OCI-LY7 (cell line): ENCODE results near the gene TBC1D5.

Experiments
- EZH2phosphoT487 ChIP-seq: fragments of 200-600 bp; sonication (generic); IDR thresholded peaks from 2 replicates; pipeline ENCODE4 v1.6.1; 2018; ENCODE audit warnings: low read depth, borderline replicate concordance, mild to moderate bottlenecking, mixed run types, antibody characterized with exemption, low read length, moderate library complexity, mixed read lengths
- TF ChIP-seq, protein P1 (sequence below): fragments of 200-600 bp; sonication (generic); conservative IDR thresholded peaks from 2 replicates; pipeline ENCODE4 v1.5.1; 2014; ENCODE audit warnings: mild to moderate bottlenecking, antibody characterized with exemption, low read length, moderate library complexity, mixed read lengths

DNA sequence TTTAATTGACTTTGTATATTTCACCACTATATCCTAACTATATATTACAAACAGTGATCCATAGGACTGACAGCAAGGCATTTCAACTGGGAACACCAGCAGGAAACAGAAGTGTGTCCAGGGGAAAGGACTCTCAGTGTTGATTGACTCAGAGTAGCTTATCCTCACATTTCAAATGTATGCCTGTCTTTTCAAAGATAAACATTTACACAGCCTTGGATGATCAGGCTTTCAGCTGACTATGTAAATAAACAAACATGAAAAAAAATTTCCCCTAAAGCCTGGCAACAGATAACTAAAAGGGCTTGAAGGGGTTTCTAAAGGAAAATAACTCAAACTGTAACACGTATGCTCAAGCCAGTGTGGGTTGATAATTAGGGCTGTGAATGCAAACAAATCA, 321.8 kb downstream of the TBC1D5 start:
- TF ChIP-seq, protein P1, sequence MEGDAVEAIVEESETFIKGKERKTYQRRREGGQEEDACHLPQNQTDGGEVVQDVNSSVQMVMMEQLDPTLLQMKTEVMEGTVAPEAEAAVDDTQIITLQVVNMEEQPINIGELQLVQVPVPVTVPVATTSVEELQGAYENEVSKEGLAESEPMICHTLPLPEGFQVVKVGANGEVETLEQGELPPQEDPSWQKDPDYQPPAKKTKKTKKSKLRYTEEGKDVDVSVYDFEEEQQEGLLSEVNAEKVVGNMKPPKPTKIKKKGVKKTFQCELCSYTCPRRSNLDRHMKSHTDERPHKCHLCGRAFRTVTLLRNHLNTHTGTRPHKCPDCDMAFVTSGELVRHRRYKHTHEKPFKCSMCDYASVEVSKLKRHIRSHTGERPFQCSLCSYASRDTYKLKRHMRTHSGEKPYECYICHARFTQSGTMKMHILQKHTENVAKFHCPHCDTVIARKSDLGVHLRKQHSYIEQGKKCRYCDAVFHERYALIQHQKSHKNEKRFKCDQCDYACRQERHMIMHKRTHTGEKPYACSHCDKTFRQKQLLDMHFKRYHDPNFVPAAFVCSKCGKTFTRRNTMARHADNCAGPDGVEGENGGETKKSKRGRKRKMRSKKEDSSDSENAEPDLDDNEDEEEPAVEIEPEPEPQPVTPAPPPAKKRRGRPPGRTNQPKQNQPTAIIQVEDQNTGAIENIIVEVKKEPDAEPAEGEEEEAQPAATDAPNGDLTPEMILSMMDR: no peak
- no peak for TF ChIP-seq EZH2phosphoT487
